AG08395 (cell line): ENCODE data around the gene AGR3.
A peak's percentile ranks its signal among the peaks of the same experiment; 100 is the strongest.

Experiments used
- DNase-seq: peaks from one replicate; pipeline ENCODE4 v3.0.0; 2012; ENCODE audit warnings: mixed read lengths, low spot score

The AGR3 gene

DNA sequence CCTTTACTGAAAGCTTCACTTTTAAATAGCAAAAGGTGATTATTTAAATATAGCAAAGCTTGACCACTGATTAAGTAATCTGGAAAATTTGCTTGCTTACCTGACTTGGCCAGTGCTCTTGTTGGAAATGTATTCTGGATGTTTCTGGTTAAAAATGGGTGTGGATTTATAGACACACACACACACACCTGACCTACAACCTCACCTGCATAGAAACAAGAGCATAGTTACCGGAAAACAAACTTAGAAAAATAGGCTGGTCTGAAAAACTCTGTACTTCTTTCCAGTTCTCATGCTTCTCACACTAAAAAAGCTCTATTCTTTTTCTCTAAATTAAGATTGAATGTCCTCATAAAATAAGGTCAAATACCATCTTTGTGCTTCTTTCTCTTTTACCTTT lies at the start of gene AGR3:
TSS of gene AGR3 (minus strand) at position 140 of the 400 bp plus-strand sequence. CDS start 3,365 bp downstream, outside the sequence.
- DNase-seq = no peak

DNA sequence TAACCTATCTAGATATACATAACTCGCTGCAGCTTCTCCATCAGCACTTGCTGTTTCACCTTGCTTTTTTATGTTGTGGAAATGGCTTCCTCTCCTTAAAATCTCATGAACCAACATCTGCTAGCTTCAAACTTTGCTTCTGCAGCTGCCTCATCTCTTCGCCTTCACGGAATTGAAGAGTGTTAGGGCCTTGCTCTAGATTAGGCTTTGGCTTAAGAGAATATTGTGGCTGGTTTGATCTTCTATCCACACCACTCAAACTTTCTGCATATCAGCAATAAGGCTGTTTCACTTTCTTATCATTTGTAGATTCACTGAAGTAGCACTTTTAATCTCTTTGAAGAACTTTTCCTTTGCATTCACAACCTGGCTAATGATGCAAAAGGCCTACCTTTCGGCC lies 49.2 kb upstream of the AGR3 start:
- no peak for DNase-seq

DNA sequence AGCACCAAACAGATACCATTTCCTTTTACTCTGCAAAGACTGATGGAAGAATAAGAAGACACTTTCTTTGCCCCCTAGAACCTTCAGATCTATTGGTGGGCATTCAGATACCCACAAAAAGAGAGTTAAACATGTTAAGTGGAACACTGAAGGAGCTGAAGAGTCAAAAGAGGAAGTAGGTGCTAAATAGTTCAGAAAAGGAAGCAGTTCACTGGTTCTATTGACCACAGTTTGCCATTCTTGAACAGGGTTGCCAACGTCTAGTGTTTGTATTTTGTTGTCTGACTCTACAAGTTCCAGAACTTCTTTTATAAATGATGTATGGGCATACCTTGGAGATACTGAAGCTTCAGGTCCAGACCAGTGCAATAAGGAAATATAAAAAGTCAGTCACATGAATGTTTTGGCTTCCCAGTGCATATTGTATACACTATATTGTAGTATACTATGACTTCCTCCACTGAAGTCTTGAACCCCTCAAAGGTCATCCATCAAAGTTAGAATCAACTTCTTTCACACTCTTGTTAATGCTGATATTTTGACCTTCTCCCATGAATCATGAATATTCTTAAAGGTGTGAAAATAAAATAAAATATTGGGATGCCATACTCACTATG lies 47.5 kb upstream of the AGR3 start:
- no peak for DNase-seq

DNA sequence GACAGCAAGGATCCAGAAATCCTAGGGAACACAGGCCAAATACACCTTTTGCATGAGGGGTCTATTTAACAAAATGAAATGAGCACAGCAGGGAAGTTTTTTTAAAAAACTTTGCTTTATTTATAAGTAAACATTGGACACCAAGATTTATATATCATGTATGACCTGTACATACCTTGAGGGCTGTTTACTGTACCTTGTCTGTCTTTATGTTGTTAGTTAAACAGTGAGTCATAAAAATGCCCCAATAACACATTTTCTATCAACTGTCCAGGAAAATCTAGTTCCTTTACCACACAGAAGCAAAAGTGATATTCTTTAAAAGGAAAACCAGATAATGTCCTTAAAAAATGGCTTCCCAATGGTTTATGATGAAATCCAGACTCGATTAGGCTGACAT lies 45.1 kb upstream of the AGR3 start:
- no peak for DNase-seq

DNA sequence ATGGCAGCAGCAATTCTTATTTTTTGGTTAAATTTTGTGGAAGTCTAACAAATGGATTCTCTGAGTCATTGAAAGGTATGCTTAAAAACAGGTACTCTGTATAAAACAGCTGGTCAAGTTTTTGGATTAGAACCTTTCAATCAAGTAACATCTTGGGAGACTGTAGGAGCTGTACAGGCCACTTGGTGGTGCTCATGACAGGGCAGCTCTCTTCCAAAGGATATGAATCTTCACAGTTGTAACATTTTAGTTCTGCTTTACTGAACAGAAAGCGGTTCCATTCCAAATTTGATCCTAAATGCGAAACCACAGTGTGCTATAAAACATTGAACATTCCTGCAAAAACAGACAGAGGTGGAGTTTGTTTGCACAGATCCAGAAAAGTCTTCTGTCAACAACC lies 44.5 kb upstream of the AGR3 start:
- DNase-seq = peak; percentile 46

DNA sequence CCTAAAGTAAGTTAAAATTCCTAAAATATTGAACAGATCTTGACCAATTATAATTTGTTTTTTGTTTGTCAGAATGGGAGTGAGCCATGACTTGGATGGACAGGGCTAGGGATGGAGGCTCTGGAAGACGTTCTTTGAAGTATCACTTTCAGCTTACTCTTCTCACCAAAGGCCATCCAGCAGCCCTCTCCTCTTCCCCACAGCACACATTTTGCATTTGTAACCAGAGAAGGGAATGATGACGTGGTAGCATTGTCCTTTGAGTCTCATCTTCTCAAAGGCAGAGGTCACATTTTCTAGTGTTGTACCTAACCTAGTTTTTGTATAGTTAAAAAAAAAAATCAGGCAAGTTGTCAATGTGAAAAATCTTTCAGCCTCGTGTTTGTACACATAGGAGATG lies 43.8 kb upstream of the AGR3 start:
- no peak for DNase-seq

DNA sequence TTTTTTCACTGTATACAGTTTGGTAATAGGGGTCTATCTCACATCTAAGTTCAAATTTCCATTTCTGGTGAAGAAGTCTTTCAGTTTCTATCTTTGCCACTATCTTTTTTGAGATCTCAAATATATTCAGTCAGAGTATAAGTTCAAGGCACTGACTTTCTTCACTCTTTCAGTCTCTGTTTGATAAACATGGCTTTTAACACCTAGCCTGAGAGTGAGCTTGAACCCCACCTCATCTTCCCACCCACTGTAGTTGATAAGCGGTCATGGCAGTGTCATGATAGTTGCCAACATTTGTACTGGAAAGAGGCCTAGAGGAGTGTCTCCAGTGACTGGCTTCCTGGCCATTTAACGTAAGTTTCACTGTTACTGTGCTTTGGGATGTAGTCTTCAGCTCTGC lies 41.2 kb upstream of the AGR3 start:
- DNase-seq = no peak

DNA sequence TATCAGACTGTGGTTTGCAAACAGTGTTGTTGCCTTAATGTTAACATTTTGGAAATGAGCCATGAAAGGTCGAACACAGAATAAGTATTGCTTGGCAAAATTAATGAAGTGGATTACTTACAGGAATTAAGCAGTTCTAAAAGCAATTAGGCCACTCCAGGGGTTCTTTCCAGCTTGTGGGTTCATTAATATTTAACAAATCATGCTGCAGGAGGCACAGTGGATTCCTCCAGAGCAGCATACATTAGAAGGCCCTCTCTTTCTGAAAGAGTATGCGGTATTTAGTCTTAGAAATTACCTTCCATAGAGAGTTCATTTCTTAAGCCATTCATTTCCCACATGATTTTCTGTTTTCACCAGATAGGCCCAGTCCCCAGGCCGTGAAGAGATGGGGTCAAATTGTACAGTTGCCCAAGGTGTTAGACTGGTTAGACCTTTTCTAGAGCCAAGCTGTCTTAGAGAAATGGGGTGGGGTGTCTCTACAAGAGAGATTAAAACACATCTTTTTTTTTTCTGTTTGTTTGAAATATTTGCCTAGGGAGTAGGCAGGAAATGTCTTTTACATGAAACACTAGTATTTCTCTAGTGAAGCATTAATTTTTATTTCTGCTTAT lies 40.0 kb upstream of the AGR3 start:
- DNase-seq = no peak

DNA sequence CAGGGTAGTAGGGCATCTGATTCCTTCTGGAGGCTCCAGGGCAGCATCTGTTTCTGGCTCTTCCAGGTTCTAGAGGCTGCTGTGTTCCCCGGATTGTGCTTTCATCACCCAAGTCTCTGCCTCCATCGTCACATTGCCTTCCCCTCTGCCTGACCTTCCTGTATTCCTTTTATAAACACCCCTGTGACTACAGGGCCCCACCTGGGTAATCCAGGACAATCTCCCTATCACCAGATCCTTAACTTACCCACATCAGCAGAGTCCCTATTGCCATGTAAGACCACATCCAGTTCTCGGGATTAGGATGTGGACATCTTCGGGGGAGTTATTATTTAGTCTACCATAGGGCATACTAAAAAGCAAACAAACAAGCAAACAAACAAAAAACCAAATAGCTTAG lies 39.4 kb upstream of the AGR3 start:
- no peak for DNase-seq

DNA sequence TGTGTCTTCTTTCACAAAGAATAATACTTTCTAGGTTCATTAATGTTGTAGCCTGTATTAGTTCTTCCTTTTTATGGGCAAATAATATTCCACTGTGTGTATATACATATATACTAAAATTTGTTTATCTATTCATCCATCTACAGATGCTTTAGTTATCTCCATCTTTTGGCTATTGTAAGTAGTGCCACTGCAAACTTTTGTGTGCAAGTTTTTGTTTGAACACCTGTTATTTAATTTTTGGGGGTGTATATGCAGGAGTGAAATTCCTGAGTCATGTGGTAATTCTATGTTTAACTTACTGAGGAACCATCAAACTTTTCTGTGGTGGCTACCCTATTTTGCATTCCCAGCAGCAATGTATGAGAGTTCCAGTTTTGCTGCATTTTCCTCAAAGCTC lies 37.7 kb upstream of the AGR3 start:
- DNase-seq = no peak

DNA sequence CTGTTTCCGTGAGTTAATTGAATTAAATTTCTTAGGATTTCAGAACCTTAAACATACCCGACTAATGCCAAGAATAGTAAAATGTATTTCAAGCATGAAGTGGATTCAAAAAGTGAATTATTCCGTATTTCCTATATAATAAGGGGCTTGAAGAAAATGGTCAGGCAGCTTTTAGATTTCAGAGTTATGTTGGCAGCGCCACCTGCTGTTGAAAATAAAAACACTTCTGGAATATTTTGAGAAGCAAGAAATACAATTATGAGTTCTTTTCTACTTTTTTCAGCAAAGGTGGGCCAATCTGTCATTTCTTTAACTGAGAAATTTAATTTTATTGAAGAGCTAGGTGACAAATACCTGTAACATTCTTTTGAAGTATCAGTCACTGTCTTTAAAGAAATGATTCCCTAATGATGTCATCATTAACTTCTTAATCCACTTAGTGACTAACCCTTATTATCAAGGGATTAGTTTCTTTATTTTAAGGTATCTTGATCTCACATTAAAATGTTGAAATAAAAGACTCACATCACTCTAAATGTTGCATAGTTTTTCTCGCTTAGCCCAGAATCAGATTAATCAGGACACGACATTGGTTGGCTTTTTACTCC lies 36.6 kb upstream of the AGR3 start:
- peak; percentile 20 for DNase-seq

DNA sequence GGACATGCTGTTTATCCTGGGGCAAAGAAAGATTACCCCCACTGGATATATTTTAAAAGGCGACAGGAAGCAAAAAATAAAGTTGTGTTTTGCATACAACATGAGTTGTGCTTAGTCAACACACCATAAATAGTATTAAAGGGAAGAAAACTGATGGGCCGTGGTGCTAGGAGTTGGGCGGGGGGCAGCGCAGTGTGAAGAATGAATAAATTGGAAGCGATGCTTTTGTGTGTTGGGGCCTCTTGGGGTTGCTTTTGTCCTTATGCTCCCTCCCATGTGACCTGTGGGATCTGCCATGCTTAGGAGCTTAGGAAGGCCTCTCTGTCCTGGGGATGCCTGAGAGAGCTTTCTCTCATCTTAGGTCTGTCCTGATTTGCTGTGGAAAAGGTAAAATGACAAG lies 35.0 kb upstream of the AGR3 start:
- no peak for DNase-seq

DNA sequence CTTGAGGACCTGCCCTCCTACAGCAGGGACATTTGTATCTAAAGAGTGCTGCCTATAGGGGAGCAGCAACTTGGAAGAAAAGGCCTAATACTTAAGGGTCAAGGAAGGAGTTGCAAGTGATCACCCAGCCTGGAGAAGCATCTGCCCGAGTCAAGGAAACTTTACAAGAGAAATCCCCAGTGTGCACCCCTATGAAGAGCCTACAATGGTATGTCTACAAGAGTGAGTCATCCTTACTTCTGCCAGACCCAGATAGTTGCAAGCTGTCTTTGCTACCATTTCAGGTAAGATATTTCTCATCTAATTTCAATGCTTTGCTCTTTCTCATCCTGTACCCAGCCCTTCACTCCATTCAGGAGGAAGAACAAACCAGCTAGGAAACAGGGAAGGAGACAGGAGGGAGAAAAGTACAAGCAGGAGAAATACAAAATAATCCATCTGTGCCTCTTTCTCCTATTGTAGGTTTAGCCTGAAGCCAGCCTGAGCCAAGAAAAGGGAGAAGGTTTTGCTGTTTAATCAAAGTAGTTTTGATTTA lies 34.4 kb upstream of the AGR3 start:
- DNase-seq = peak; percentile 64

DNA sequence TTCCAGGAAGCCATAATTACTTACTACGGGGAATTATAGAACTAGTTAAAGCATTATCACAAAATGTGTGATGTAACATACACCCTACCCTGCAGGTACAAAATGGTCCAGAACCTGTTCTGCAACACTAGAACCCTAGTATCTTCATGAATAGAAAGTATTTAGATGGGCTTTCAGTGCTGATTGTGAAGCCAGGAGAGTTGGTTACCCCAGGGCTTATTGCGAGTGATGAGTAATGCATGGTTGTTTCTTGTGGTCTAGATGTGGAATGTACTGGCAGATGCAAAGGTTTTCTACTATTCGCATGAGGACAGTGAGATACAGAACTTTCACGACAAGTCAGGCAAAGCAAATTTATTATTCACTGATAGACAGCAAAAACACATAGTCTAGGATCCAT lies 33.6 kb upstream of the AGR3 start:
- peak; percentile 84 for DNase-seq

DNA sequence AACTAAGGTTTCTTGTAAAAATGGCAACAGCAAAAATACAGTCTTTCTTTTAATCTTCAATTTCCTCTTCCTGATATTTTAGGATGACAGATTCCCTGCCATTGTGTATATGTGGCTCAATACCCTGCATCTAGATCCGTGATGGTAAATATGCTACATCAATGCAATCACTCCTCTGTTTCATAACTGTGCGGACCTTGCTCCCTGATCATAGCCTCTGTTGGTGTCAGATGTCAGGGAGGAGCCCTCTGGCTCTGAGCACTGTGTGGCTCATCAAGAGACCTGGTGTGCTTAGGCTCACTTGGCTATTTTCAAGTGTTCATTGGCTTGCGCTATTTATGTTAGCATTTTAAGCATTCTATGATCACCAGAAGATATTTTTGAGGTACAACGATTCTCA lies 33.0 kb upstream of the AGR3 start:
- no peak for DNase-seq

DNA sequence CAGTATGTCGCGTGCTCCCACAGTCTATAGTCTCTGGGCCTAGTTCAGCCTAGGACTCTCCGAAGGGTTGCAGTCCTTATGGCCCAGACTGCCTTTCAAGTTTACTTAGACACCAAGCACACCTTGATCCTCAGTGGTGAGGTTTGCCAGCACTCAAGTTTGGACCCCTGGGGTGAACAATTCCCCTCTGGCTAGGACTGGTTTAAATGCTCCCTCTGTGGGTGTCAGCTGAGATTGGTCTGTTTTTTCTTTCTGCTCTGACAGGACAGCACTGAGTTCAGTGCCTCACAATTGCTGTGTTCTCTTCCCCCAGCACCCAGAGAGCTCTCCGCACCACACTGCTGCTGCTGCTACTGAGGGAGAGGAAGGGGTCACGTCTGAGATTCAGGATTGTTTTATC lies 31.9 kb upstream of the AGR3 start:
- DNase-seq = no peak

DNA sequence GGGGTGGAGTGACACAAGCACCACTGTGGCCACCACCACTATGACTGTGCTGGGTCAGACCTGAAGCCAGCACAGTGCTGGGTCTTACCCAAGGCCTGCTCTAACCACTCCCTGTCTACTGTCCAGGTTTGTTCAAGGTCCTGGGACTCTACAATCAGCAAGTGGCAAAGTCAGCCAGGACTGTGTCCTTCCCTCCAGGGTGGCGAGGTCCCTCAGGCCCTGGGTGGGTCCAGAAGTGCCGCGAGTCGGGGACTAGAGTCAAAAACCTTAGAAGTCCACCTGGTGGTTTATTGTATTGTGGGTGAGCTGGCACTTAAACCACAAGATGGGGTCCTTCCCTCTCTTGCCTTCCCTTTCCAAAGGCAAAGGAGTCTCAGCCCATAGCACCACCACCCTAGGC lies 30.8 kb upstream of the AGR3 start:
- DNase-seq = no peak

DNA sequence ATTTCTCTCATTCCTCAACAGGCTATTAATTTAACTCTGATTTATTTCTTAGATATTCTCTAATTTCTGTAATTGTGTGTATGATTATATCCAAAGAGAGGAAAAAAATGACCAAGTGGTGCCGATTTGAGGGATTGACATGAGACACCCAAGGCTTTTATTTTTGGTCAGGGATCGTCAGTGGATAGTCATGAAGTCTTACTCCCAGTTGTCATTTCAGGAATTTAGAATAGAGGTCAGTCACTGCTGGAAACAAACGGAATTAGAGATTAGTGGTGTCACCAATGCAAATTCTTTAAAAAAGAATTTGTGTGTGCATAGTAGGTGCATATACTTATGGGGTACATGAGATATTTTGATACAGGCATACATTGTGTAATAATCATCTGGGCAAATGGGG lies 26.8 kb upstream of the AGR3 start:
- DNase-seq = no peak

DNA sequence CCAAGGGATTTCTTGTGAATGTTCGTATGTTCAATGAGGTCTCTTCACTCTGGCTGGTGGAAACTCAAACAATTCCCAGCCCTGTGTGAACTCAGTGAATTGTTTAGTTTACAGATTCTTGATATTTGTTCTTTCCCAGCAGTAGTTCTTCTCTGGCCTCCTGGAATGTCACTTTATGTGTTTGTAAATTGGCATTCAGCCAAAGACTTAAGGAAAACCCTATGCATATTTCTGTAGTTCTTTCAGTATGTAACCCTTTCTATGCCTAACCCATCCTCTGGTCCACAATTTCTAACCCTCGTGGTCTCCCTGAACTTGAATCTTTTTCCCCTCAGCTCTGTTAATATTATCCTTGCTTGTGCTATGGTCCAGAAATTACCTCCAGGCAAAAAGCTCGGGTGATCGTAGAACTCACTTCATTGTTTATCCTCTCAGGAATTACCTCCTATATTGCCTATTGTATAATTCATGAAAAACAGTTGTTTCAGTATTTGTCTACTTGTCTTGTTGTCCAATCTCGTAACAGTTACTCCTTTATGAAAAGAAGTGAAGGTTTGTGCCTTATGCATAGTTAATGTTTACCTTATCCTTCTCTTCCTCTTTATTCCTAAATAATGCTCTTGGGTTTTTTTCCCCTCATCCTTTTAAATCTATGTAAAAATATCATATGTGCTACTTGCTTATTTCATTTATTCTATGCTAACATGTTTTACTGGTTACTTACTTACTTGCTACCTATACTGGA lies 23.7 kb upstream of the AGR3 start:
- no peak for DNase-seq

DNA sequence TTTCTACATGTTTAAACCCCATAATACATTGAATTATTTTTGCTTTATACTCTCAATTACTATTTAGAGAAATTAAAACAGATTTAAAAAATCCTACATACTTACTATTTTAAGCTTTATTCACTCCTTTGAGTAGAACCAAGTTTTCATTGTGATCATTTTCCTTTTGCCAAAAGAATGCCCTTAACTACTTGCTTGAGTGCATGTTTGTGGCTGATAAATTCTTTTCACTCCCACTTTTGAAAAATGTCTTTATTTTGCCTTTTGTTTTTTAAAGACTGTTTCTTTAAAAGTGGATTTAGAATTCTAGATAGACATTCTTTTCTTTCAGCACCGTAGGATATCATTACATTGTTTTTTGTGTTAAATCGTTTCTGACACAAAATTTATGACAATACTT lies 22.3 kb upstream of the AGR3 start:
- peak; percentile 10 for DNase-seq

DNA sequence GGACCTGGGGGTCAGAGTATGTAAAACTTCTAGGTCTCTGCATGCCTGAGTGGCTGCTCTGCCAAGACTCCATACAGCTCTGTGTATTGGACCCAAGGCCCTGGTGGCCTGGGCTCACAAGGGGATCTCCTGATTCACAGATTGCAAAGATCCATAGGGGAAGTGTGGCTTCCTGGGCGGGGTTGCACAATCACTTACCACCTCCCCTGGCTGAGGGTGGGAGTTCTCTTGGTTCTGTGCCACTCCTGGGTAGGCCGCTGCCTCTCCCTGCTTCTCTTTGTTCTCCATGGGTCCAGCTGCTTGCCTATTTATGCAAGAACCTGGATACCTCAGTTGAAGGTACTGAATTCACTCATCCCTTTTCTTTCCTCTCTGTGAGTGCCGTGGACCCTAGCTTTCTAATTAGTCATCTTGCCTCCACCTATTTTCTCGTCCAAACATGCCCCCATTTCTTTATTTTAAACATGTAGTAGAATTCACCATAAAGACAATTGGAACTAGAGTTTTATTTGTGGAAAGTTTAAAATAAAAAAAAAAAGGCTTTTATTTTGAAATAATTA lies 18.5 kb upstream of the AGR3 start:
- no peak for DNase-seq

DNA sequence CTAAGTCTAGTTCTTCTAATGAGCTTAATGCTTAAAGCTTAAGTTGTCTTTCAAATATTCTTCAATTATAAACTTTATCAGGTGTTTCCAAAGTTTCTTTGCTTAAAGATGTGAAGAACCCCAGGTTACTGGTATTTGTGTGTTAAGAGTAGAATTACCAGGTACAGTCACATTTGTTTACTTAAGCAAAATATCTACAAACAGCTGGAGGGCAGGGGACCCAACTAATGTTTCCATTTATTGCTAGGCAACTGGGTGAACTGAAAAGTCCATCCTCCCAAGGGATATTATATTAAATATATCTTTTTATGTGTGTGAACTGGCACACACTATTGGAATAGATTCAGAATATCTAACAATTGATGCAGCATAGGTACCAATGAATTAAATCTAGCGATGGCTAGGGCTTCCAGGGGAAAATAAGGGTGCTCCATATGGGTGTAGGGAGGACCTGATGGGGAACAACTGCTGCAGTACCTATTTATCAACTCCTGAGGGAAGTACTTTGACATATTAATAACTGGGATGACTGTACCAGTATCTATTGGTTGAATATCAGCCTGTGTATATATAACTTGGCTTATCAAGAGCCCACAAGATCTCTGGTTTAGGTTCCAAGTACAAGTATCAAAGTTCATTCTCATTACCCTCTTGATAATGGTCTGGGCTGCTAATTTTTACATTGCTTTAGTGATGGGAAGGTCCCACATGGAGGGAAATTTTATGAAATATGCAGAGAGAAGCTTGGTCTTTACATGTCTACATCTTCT lies 10.3 kb upstream of the AGR3 start:
- DNase-seq = no peak
